H1 (cell line): Measurements from ENCODE around the gene IWS1. TPM values are rescaled to one million over a fixed set of nuclear protein-coding genes. Genes with fewer than 3 reads are reported as not detected.

Source experiments
- CTBP2 ChIP-seq: IDR thresholded peaks from 2 replicates; pipeline ENCODE4 v1.7.0; 2011; ENCODE audit warnings: borderline replicate concordance, mild to moderate bottlenecking, moderate library complexity, mixed read lengths, low read length; ENCODE audit not compliant: insufficient read depth, insufficient read length
- HDAC2 ChIP-seq, 2 experiments: fragments of 300-600 bp in 1 of 2; sonication (generic) in 1 of 2; IDR thresholded peaks; 2 replicates each; pipeline ENCODE4 v1.6.1; 2011 to 2012; ENCODE audit warnings: low read depth in 2 of 2, low read length in 2 of 2, mild to moderate bottlenecking in 2 of 2, moderate library complexity in 2 of 2, borderline replicate concordance in 1 of 2, inconsistent platforms in 1 of 2
- JUND ChIP-seq: IDR thresholded peaks from 2 replicates; pipeline ENCODE4 v1.6.1; 2011; ENCODE audit warnings: mild to moderate bottlenecking, improper control_type of control experiment, low read length
- POU5F1 ChIP-seq: IDR thresholded peaks from 2 replicates; pipeline ENCODE4 v1.6.1; 2011; ENCODE audit warnings: low read depth, mild to moderate bottlenecking, low read length, moderate library complexity
- SP4 ChIP-seq: IDR thresholded peaks from 2 replicates; pipeline ENCODE4 v1.6.1; 2012; ENCODE audit warnings: low read length, inconsistent platforms
- TCF12 ChIP-seq: IDR thresholded peaks from 2 replicates; pipeline ENCODE4 v1.6.1; 2011; ENCODE audit warnings: low read depth, mild to moderate bottlenecking, low read length
- polyA plus RNA-seq, 7 experiments: library from polyadenylated mRNA; depleted of rRNA in 3 of 7; stranded (reverse) in 5 of 7; unstranded in 2 of 7; fragments of >200 nt in 5 of 7; fragments of 200-250 nt in 2 of 7; gene quantifications; 1 replicate in 5 of 7; 2 replicates in 1 of 7; 4 replicates in 1 of 7; pipeline versions ENCODE4 v1.2.1 to v1.2.3, GENCODE V29; 2011 to 2013; ENCODE audit warnings: missing spikeins in 2 of 7, mixed read lengths in 2 of 7
- total RNA-seq: library from RNA; stranded (reverse); fragmentation: NEBNext Ultra II Directional; extraction: Animal tissue kit (Norgen Biotek cat#: 25700); gene quantifications from 2 replicates; pipeline ENCODE4 v1.2.1, GENCODE V29; 2021
- TF ChIP-seq, protein P1 (sequence below): fragments of 300-600 bp; sonication (generic); IDR thresholded peaks from 2 replicates; pipeline ENCODE4 v1.7.1; 2012; ENCODE audit warnings: low read length, moderate library complexity, mild to moderate bottlenecking, inconsistent platforms; ENCODE audit not compliant: insufficient replicate concordance

The IWS1 gene
- total and polyA plus RNA-seq, 2 of the 8 experiments (the other 6 are each of a cell fraction or from before 2014, with no cell fraction given) = 18.4 to 64.8 TPM

DNA sequence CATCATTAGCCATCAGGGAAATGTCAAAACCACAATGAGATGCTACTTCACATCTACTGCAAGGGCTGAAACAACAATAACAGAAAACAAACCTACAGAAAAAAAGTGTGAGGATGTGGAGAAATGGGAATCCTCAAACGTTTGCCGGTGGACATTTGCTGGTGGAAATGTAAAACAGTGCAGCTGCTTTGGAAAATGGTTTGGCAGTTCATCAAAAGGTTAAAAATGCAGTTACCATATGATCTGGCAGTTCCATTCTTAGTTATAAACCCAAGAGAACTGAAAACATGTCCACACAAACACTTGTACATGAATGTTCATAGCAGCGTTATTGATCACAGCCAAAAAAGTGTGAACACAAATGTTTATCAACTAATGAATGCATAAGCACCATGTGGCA lies 63.8 kb downstream of the IWS1 start (continued):
- TF ChIP-seq, protein P1, sequence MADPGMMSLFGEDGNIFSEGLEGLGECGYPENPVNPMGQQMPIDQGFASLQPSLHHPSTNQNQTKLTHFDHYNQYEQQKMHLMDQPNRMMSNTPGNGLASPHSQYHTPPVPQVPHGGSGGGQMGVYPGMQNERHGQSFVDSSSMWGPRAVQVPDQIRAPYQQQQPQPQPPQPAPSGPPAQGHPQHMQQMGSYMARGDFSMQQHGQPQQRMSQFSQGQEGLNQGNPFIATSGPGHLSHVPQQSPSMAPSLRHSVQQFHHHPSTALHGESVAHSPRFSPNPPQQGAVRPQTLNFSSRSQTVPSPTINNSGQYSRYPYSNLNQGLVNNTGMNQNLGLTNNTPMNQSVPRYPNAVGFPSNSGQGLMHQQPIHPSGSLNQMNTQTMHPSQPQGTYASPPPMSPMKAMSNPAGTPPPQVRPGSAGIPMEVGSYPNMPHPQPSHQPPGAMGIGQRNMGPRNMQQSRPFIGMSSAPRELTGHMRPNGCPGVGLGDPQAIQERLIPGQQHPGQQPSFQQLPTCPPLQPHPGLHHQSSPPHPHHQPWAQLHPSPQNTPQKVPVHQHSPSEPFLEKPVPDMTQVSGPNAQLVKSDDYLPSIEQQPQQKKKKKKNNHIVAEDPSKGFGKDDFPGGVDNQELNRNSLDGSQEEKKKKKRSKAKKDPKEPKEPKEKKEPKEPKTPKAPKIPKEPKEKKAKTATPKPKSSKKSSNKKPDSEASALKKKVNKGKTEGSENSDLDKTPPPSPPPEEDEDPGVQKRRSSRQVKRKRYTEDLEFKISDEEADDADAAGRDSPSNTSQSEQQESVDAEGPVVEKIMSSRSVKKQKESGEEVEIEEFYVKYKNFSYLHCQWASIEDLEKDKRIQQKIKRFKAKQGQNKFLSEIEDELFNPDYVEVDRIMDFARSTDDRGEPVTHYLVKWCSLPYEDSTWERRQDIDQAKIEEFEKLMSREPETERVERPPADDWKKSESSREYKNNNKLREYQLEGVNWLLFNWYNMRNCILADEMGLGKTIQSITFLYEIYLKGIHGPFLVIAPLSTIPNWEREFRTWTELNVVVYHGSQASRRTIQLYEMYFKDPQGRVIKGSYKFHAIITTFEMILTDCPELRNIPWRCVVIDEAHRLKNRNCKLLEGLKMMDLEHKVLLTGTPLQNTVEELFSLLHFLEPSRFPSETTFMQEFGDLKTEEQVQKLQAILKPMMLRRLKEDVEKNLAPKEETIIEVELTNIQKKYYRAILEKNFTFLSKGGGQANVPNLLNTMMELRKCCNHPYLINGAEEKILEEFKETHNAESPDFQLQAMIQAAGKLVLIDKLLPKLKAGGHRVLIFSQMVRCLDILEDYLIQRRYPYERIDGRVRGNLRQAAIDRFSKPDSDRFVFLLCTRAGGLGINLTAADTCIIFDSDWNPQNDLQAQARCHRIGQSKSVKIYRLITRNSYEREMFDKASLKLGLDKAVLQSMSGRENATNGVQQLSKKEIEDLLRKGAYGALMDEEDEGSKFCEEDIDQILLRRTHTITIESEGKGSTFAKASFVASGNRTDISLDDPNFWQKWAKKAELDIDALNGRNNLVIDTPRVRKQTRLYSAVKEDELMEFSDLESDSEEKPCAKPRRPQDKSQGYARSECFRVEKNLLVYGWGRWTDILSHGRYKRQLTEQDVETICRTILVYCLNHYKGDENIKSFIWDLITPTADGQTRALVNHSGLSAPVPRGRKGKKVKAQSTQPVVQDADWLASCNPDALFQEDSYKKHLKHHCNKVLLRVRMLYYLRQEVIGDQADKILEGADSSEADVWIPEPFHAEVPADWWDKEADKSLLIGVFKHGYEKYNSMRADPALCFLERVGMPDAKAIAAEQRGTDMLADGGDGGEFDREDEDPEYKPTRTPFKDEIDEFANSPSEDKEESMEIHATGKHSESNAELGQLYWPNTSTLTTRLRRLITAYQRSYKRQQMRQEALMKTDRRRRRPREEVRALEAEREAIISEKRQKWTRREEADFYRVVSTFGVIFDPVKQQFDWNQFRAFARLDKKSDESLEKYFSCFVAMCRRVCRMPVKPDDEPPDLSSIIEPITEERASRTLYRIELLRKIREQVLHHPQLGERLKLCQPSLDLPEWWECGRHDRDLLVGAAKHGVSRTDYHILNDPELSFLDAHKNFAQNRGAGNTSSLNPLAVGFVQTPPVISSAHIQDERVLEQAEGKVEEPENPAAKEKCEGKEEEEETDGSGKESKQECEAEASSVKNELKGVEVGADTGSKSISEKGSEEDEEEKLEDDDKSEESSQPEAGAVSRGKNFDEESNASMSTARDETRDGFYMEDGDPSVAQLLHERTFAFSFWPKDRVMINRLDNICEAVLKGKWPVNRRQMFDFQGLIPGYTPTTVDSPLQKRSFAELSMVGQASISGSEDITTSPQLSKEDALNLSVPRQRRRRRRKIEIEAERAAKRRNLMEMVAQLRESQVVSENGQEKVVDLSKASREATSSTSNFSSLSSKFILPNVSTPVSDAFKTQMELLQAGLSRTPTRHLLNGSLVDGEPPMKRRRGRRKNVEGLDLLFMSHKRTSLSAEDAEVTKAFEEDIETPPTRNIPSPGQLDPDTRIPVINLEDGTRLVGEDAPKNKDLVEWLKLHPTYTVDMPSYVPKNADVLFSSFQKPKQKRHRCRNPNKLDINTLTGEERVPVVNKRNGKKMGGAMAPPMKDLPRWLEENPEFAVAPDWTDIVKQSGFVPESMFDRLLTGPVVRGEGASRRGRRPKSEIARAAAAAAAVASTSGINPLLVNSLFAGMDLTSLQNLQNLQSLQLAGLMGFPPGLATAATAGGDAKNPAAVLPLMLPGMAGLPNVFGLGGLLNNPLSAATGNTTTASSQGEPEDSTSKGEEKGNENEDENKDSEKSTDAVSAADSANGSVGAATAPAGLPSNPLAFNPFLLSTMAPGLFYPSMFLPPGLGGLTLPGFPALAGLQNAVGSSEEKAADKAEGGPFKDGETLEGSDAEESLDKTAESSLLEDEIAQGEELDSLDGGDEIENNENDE = no peak
- no peak for TF ChIP-seq JUND
- TF ChIP-seq POU5F1 = no peak
- no peak for TF ChIP-seq SP4
- TF ChIP-seq TCF12 = no peak
- TF ChIP-seq CTBP2 = no peak
- no peak for TF ChIP-seq HDAC2 (IDR thresholded peaks at IDR 0.05; ENCODE audit: borderline replicate concordance in 1 of 2, low read depth in 2 of 2, low read length in 2 of 2)
- TF ChIP-seq, all 59 proteins: peak for 0
